Endothelial cell of umbilical vein (primary cell): ENCODE measurements around the gene ARF5.

Experiments
- CTCF ChIP-seq, 2 donors: IDR thresholded peaks; 1 replicate in 1 of 2; 2 replicates in 1 of 2; pipeline ENCODE4 v1.5.1; 2011; ENCODE audit warnings: low read length in 2 of 2, mild to moderate bottlenecking in 2 of 2, moderate library complexity in 2 of 2, control low read depth in 1 of 2, inconsistent platforms in 1 of 2, low read depth in 1 of 2; ENCODE audit not compliant: insufficient read depth in 1 of 2; ENCODE audit errors: extremely low read depth in 1 of 2
- EZH2 ChIP-seq: IDR thresholded peaks from 2 replicates; pipeline ENCODE4 v1.6.1; 2012; ENCODE audit warnings: borderline replicate concordance, low read depth, mild to moderate bottlenecking, moderate library complexity, low read length, inconsistent platforms; ENCODE audit not compliant: severe bottlenecking
- JUN ChIP-seq: IDR thresholded peaks from 2 replicates; pipeline ENCODE4 v1.6.1; 2011; ENCODE audit warnings: borderline replicate concordance, low read depth; ENCODE audit not compliant: insufficient read length, insufficient read depth
- MYC ChIP-seq: IDR thresholded peaks from one replicate; pipeline ENCODE4 v1.6.1; 2011; ENCODE audit warnings: mild to moderate bottlenecking, low read depth, low read length
- POLR2A ChIP-seq: IDR thresholded peaks from 2 replicates; pipeline ENCODE4 v1.6.1; 2012; ENCODE audit warnings: low read depth, mild to moderate bottlenecking, control low read depth, low read length
- POLR2AphosphoS5 ChIP-seq: IDR thresholded peaks from 2 replicates; pipeline ENCODE4 v1.6.1; 2012; ENCODE audit warnings: low read depth, mild to moderate bottlenecking, control low read depth, low read length, moderate library complexity; ENCODE audit not compliant: insufficient read depth
- TF ChIP-seq, protein P1 (sequence below): IDR thresholded peaks from 2 replicates; pipeline ENCODE4 v1.6.1; 2011; ENCODE audit not compliant: insufficient read depth, insufficient read length

DNA sequence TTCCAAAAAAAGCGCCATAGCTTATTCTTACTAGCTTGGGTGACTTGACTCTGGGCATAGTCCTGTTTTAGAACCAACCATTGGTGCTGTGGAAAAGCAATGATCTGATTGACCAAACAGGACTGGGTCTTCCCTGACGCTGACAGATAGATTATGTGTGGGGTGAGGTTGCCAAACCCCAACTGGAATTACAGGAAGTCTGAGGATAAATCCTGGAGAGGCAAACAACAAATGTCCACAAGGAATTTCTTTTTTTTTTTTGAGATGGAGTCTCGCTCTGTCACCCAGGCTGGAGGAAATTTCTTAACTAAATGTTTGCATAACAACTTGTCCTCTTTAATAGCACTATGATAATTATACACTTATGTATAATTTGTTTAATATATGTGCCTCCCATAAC lies 22.0 kb upstream of the ARF5 start:
- TF ChIP-seq MYC (no peak), CTCF (IDR thresholded peaks at IDR 0.05; ENCODE audit: extremely low read depth in 1 of 2, insufficient read depth in 1 of 2, low read depth in 1 of 2, low read length in 2 of 2) (no peak), POLR2AphosphoS5 (no peak), EZH2 (no peak), POLR2A (no peak), JUN (no peak)
- TF ChIP-seq, protein P1, sequence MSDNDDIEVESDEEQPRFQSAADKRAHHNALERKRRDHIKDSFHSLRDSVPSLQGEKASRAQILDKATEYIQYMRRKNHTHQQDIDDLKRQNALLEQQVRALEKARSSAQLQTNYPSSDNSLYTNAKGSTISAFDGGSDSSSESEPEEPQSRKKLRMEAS, result no peak
